Measurements from ENCODE around the gene SMIM17. TPM values are rescaled to one million over a fixed set of nuclear protein-coding genes. Genes with fewer than 3 reads are reported as not detected.
"Not testable (repeated sequence)": the region's sequence is repeated elsewhere in the genome, so short reads cannot be mapped to it uniquely, and the experiment has no call there.

SMIM17 gene
- total RNA-seq, 3 donors from 2014 or later = 0.38 to 0.47 TPM; not detected in 1

DNA sequence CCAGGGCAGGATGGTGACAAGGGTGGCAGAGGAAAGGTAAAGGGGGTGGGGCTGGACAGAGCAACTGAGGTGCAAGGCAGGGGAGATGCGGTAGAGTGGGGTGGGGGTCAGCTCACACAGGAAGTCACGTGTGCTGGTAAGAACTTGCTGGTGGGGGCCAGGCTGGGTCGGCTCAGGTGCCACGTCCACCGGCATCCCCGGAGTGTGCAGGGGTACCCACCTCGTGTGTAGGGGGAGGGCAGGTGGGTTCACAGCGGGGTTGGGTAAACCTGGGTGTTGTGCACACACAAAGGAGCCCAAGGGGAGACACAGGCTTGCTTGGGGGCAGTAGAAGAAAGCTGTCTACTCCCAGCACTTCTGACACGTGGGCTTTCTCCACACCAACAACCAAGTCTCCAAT lies 25.7 kb downstream of the SMIM17 start:
- intact Hi-C loops (cut with DNase I, micrococcal nuclease) = no loop called here
- TF ChIP-seq, protein P1, sequence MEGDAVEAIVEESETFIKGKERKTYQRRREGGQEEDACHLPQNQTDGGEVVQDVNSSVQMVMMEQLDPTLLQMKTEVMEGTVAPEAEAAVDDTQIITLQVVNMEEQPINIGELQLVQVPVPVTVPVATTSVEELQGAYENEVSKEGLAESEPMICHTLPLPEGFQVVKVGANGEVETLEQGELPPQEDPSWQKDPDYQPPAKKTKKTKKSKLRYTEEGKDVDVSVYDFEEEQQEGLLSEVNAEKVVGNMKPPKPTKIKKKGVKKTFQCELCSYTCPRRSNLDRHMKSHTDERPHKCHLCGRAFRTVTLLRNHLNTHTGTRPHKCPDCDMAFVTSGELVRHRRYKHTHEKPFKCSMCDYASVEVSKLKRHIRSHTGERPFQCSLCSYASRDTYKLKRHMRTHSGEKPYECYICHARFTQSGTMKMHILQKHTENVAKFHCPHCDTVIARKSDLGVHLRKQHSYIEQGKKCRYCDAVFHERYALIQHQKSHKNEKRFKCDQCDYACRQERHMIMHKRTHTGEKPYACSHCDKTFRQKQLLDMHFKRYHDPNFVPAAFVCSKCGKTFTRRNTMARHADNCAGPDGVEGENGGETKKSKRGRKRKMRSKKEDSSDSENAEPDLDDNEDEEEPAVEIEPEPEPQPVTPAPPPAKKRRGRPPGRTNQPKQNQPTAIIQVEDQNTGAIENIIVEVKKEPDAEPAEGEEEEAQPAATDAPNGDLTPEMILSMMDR (IDR thresholded peaks at IDR 0.05) = no peak
- ATAC-seq = no peak
- Histone ChIP-seq H3K9me3 (peaks cover 74% of the 10 kb centered on the region), H3K36me3 (ENCODE audit: low read depth) (no peaks in the 10 kb centered on the region), H3K4me3 (no peak overlapping the region), H3K4me1 (ENCODE audit: low read depth) (peaks cover 5% of the 10 kb centered on the region)
- DNase-seq = no peak

DNA sequence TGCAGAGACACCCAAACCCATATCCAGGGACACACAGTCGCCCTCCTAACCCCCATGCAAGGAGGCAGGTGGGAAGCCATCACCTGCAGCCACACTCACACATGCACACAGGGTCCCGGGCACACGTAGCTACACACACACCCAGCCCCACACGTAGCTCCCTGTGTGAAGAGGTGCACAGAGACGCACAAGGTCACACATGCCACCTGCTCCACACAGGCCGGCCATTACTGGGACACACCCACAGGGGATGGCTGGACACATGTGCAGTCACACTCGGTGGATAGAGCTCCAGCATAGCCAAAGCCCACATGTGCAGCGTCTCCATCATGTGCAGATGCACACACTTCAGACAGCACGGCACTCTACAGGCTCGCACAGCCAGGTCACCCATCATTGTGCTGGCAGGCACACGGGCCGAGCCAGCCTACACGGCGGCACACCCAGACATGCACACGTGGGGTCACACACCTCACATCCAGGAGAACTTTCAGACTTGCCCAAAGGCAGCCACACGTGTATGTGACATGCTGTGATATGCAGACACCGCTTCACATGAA lies 27.5 kb downstream of the SMIM17 start:
- DNase-seq (no peak), ATAC-seq (no peak)
- Histone ChIP-seq H3K9me3 (peaks cover 70% of the 10 kb centered on the region), H3K4me1 (ENCODE audit: low read depth) (peaks cover 5% of the 10 kb centered on the region), H3K4me3 (no peak overlapping the region), H3K36me3 (ENCODE audit: low read depth) (no peaks in the 10 kb centered on the region)
- TF ChIP-seq, protein P1 (IDR thresholded peaks at IDR 0.05) = no peak
- intact Hi-C loops (cut with DNase I, micrococcal nuclease) = no loop called here

DNA sequence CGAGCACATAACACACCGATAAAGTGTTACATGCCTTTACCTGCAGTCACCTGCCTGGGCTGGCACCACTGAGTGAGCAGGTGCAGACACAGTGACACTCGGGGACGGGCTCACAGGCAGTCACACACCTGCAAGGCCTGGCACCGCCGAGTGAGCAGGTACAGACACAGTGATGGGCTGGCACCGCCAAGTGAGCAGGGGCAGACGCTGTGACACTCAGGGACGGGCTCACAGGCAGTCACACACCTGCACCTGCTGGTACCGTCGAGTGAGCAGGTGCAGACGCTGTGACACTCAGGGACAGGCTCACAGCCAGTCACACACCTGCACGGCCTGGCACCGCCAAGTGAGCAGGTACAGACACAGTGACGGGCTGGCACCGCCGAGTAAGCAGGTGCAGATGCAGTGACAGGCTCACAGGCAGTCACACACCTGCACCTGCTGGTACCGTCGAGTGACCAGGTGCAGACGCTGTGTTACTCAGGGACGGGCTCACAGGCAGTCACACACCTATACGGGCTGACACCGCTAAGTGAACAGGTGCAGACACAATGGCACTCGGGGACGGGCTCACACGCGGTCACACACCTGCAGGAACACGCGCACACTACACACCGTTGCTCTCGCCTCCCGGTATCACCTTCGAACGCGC lies 28.1 kb downstream of the SMIM17 start:
- Histone ChIP-seq H3K4me3 (peak overlapping the region; percentile 17), H3K9me3 (peaks cover 69% of the 10 kb centered on the region), H3K4me1 (ENCODE audit: low read depth) (peaks cover 5% of the 10 kb centered on the region), H3K36me3 (ENCODE audit: low read depth) (no peaks in the 10 kb centered on the region)
- ATAC-seq = no peak
- peak in 1 of 3 donors; percentile 3 for DNase-seq
- intact Hi-C loops (cut with DNase I, micrococcal nuclease) = no loop called here
- TF ChIP-seq, protein P1 (IDR thresholded peaks at IDR 0.05) = no peak

DNA sequence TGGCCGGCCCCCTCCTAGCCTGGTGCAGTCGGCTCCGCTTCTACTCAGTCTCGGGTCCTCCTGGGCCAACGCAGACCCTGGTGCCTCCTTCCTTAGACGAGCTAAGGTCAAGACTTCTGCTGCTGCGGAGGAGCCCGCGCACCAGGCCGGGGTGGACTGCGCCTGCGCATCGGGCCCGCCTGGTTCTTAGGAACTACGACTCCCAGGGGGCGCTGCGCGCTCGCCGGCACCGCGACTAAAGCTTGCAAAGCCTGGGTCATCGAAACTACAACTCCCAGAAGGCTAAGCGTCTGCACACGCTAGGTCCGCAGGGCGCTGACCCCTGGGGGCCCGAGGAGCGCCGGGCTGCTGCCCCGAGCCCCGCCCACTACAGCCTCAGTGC lies 28.6 kb downstream of the SMIM17 start, which contains the start of gene ZNF835:
Gene ZNF835 (minus strand): TSS at position 145 of the 382 bp plus-strand sequence. CDS start 6,559 bp downstream, outside the sequence.
- H3K4me1 ChIP-seq (ENCODE audit: low read depth) = peaks cover 5% of the 10 kb centered on the region
- no peaks in the 10 kb centered on the region for H3K36me3 ChIP-seq (ENCODE audit: low read depth)
- DNase-seq = peak; percentile 84 to 89 (median 84)
- peaks cover 69% of the 10 kb centered on the region for H3K9me3 ChIP-seq
- peak within 1 kb of the TSS; percentile 17 for H3K4me3 ChIP-seq
- TF ChIP-seq, protein P1 (IDR thresholded peaks at IDR 0.05) = no peak
- ATAC-seq = peak; percentile 76
- intact Hi-C loops (cut with DNase I, micrococcal nuclease) = no loop called here

DNA sequence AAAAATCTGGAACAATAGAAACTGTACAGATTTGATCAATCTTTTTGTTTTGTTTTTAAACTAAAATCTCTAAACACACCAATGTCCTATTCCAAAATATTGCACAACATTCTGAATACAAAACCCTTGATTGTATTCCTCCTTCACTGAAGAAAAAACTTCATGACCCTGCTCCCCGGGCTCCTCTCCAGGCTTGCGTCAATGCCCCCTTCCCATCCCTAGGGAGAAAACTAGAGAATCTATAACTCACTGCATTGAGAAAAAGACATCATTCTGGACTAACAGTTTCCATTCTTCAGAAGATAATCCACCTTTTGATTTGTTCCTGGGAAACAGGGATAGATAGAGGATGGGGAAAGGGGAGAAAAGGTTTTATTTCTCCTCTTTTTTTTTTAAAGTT lies 29.7 kb downstream of the SMIM17 start:
- H3K4me3 ChIP-seq; intact Hi-C loops (cut with DNase I, micrococcal nuclease); H3K36me3 ChIP-seq (ENCODE audit: low read depth); H3K4me1 ChIP-seq (ENCODE audit: low read depth); ATAC-seq; DNase-seq: not testable (repeated sequence)
- peaks cover 71% of the 10 kb centered on the region for H3K9me3 ChIP-seq

DNA sequence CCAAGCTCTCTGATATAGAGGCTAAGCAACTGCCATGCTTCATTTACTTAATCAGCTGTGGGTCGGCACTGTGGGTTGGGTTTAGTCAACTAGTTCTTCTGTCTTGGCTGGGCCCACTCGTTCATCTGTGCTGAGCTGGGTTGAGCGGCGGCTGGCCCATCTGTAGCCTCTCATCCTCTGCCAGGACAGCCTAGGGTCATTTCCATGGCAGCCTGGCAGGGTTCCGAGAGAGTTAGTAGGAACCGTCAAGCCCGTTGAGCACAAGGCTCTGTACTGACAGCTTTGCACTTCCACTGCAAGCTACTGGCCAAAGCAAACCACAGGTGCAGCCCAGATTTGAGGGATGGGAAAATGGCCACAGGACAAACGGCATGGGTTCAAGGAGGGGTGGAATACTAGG lies 35.2 kb downstream of the SMIM17 start:
- no peaks in the 10 kb centered on the region for H3K36me3 ChIP-seq (ENCODE audit: low read depth)
- H3K4me1 ChIP-seq (ENCODE audit: low read depth) = no peaks in the 10 kb centered on the region
- H3K4me3 ChIP-seq = no peak overlapping the region
- H3K9me3 ChIP-seq = peaks cover 56% of the 10 kb centered on the region
- TF ChIP-seq, protein P1 (IDR thresholded peaks at IDR 0.05) = no peak
- ATAC-seq = no peak
- intact Hi-C loops (cut with DNase I, micrococcal nuclease) = no loop called here
- no peak for DNase-seq

Data from mucosa of descending colon (tissue), 3 donors.